GM12878 (cell line): ENCODE measurements around the gene ST13. TPM values are rescaled to one million over a fixed set of nuclear protein-coding genes. Genes with fewer than 3 reads are reported as not detected.

ENCODE experiments used
- ASH2L ChIP-seq: fragments of 300-600, 200-600 bp; sonication (generic); IDR thresholded peaks from 2 replicates; pipeline ENCODE4 v1.6.1; 2017; ENCODE audit warnings: low read depth, mild to moderate bottlenecking, borderline replicate concordance
- NFYB ChIP-seq: IDR thresholded peaks from 2 replicates; pipeline ENCODE4 v1.6.1; 2011; ENCODE audit warnings: low read depth, mild to moderate bottlenecking, low read length, improper control_type of control experiment, moderate library complexity; ENCODE audit not compliant: insufficient read depth
- RAD21 ChIP-seq: IDR thresholded peaks from 2 replicates; pipeline ENCODE4 v1.6.1; 2011; ENCODE audit warnings: mild to moderate bottlenecking, low read depth, low read length, moderate library complexity; ENCODE audit not compliant: insufficient read depth
- SIX5 ChIP-seq: IDR thresholded peaks from 2 replicates; pipeline ENCODE4 v1.6.1; 2011; ENCODE audit warnings: mild to moderate bottlenecking, low read depth, low read length, moderate library complexity; ENCODE audit not compliant: severe bottlenecking
- polyA plus RNA-seq, 11 experiments: library from polyadenylated mRNA; depleted of rRNA in 4 of 11; unstranded in 6 of 11; stranded (reverse) in 5 of 11; fragments of >200 nt; fragmentation: Nextera tagmentation in 4 of 11; fragmentation: Illumina TruSeq in 1 of 11; extraction: Ambion mirVana in 4 of 11; extraction: Trizol in 1 of 11; gene quantifications; 1 replicate in 1 of 11; 2 replicates in 10 of 11; pipeline versions ENCODE4 v1.2.1 to v1.2.3, GENCODE V29; 2011 to 2016; ENCODE audit warnings: inconsistent platforms in 2 of 11, missing spikeins in 2 of 11, low read depth in 1 of 11
- total RNA-seq, 4 experiments: library from RNA; depleted of rRNA in 3 of 4; stranded (reverse); fragments of >200 nt in 3 of 4; fragmentation: Illumina TruSeq in 1 of 4; extraction: Trizol in 1 of 4; gene quantifications; 2 replicates each; pipeline versions ENCODE4 v1.2.1 to v1.2.3, GENCODE V29; 2013 to 2021
- TF ChIP-seq, protein P1 (sequence below): IDR thresholded peaks from 2 replicates; pipeline ENCODE4 v1.6.1; 2012; ENCODE audit warnings: low read depth, low read length, improper control_type of control experiment
- TF ChIP-seq, protein P2 (sequence below): IDR thresholded peaks from 2 replicates; pipeline ENCODE4 v1.6.1; 2012; ENCODE audit warnings: low read length, inconsistent platforms
- TF ChIP-seq, protein P3 (sequence below): fragments of 450-650 bp; IDR thresholded peaks from 2 replicates; pipeline ENCODE4 v1.6.1; 2017; ENCODE audit warnings: mild to moderate bottlenecking, moderate library complexity

ST13 gene
- total and polyA plus RNA-seq, 10 of the 15 experiments (the other 5 are each of a cell fraction or from before 2014, with no cell fraction given), result 52.5 to 286 (median 181) TPM

DNA sequence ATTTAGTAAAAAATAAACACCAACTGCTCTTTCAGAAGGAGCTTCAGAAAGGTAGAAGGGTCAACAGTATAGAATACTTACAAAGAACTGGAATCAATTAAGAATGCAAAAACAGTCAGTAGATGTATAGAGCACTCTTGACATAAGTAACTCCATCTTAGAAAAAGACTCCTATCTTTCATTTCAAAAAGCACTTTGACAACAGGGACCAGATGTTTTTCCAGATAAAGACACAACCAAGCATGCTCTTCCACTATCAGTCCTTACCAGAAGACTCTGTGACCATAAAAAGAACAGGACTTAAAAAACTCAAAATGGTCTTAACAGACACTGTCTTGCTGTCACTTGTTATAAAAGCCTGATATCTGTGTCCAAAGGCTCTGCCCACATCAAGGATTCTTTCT is 42.5 kb downstream of the ST13 start (continued):
- TF ChIP-seq, protein P1, sequence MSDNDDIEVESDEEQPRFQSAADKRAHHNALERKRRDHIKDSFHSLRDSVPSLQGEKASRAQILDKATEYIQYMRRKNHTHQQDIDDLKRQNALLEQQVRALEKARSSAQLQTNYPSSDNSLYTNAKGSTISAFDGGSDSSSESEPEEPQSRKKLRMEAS, result no peak
- TF ChIP-seq, protein P2, sequence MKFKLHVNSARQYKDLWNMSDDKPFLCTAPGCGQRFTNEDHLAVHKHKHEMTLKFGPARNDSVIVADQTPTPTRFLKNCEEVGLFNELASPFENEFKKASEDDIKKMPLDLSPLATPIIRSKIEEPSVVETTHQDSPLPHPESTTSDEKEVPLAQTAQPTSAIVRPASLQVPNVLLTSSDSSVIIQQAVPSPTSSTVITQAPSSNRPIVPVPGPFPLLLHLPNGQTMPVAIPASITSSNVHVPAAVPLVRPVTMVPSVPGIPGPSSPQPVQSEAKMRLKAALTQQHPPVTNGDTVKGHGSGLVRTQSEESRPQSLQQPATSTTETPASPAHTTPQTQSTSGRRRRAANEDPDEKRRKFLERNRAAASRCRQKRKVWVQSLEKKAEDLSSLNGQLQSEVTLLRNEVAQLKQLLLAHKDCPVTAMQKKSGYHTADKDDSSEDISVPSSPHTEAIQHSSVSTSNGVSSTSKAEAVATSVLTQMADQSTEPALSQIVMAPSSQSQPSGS, result no peak
- TF ChIP-seq SIX5 (no peak), ASH2L (no peak), NFYB (no peak), RAD21 (no peak)
- TF ChIP-seq, protein P3, sequence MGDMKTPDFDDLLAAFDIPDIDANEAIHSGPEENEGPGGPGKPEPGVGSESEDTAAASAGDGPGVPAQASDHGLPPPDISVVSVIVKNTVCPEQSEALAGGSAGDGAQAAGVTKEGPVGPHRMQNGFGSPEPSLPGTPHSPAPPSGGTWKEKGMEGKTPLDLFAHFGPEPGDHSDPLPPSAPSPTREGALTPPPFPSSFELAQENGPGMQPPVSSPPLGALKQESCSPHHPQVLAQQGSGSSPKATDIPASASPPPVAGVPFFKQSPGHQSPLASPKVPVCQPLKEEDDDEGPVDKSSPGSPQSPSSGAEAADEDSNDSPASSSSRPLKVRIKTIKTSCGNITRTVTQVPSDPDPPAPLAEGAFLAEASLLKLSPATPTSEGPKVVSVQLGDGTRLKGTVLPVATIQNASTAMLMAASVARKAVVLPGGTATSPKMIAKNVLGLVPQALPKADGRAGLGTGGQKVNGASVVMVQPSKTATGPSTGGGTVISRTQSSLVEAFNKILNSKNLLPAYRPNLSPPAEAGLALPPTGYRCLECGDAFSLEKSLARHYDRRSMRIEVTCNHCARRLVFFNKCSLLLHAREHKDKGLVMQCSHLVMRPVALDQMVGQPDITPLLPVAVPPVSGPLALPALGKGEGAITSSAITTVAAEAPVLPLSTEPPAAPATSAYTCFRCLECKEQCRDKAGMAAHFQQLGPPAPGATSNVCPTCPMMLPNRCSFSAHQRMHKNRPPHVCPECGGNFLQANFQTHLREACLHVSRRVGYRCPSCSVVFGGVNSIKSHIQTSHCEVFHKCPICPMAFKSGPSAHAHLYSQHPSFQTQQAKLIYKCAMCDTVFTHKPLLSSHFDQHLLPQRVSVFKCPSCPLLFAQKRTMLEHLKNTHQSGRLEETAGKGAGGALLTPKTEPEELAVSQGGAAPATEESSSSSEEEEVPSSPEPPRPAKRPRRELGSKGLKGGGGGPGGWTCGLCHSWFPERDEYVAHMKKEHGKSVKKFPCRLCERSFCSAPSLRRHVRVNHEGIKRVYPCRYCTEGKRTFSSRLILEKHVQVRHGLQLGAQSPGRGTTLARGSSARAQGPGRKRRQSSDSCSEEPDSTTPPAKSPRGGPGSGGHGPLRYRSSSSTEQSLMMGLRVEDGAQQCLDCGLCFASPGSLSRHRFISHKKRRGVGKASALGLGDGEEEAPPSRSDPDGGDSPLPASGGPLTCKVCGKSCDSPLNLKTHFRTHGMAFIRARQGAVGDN, result no peak
